ENCODE data around the gene PSMB3.

- TF ChIP-seq CTCF (IDR thresholded peaks at IDR 0.05) = no peak
- TF ChIP-seq POLR2A (IDR thresholded peaks at IDR 0.05) = no peak
Measured at GRCh38 chr17:38751144-38751807, 1.3 kb upstream of the PSMB3 start.

All from esophagus squamous epithelium (tissue), 4 donors.